Lung (tissue), 12 donors: Measurements from ENCODE around the gene STARD5. TPM values are rescaled to one million over a fixed set of nuclear protein-coding genes. Genes with fewer than 3 reads are reported as not detected.

ENCODE experiments used
- ATAC-seq: fragments of 200-7000 bp; cut with Tn5 transposase; one replicate; pipeline ENCODE4 v1.9.1; 2020; ENCODE audit warnings: moderate number of reproducible peaks; ENCODE audit not compliant: insufficient read depth, low FRiP score
- DNase-seq, 3 donors: peaks; one replicate each; pipeline ENCODE4 v3.0.0-alpha.2; 2013 to 2017
- H3K27ac ChIP-seq, 2 donors: one replicate each; pipeline ENCODE4 v1.5.1; 2013; ENCODE audit warnings: mild to moderate bottlenecking in 2 of 2, moderate library complexity in 2 of 2, control low read depth in 1 of 2, inconsistent platforms in 1 of 2, low read depth in 1 of 2, low read length in 1 of 2
- H3K27me3 ChIP-seq, 3 donors: one replicate each; pipeline ENCODE4 v1.5.1; 2013; ENCODE audit warnings: low read length in 2 of 3; ENCODE audit not compliant: control insufficient read depth in 3 of 3, insufficient read depth in 3 of 3
- H3K36me3 ChIP-seq, 4 donors: one replicate each; pipeline ENCODE4 v1.5.1; 2013; ENCODE audit warnings: low read length in 4 of 4, mild to moderate bottlenecking in 1 of 4, moderate library complexity in 1 of 4; ENCODE audit not compliant: control insufficient read depth in 4 of 4, insufficient read depth in 4 of 4
- H3K4me1 ChIP-seq, 5 donors: one replicate each; pipeline ENCODE4 v1.5.1; 2013; ENCODE audit warnings: low read length in 5 of 5, mild to moderate bottlenecking in 2 of 5, moderate library complexity in 1 of 5; ENCODE audit not compliant: control insufficient read depth in 5 of 5, insufficient read depth in 5 of 5
- H3K4me3 ChIP-seq: one replicate; pipeline ENCODE4 v1.5.1; 2013; ENCODE audit warnings: mild to moderate bottlenecking, control low read depth, moderate library complexity
- H3K9ac ChIP-seq, 2 donors: one replicate each; pipeline ENCODE4 v1.5.1; 2013; ENCODE audit warnings: low read length in 2 of 2, control low read depth in 1 of 2; ENCODE audit not compliant: insufficient read depth in 1 of 2
- H3K9me3 ChIP-seq, 4 donors: one replicate each; pipeline ENCODE4 v1.5.1; 2013; ENCODE audit warnings: low read length in 3 of 4, mild to moderate bottlenecking in 1 of 4, moderate library complexity in 1 of 4; ENCODE audit not compliant: control insufficient read depth in 4 of 4, insufficient read depth in 3 of 4
- CTCF ChIP-seq: IDR thresholded peaks from 2 replicates; pipeline ENCODE4 v1.5.1; 2012; ENCODE audit warnings: mild to moderate bottlenecking; ENCODE audit errors: control extremely low read depth, extremely low read depth
- WGBS, 2 donors: extraction: QIAGEN DNeasy Blood & Tissue Kit; methylation state at CpG; one replicate each; pipeline ENCODE4 v1.1.7; 2013; 5-methylcytosine and 5-hydroxymethylcytosine counted together
- polyA plus RNA-seq, 2 donors: library from polyadenylated mRNA; stranded (reverse); fragments of 200-250 nt; gene quantifications; one replicate each; pipeline ENCODE4 v1.2.1, GENCODE V29; 2013
- total RNA-seq, 2 donors: library from RNA; depleted of rRNA in 1 of 2; stranded (reverse); fragments of >200 nt in 1 of 2; gene quantifications; one replicate each; pipeline ENCODE4 v1.2.1, GENCODE V29; 2014 to 2021
- donor health status: control.
- donor health status: control.
- donor health status: Bipolar disorder and iron deficiency.
- donor health status: healthy.
- donor health status: DM: yes; HTN: yes; CAD: no.

STARD5 gene
- total and polyA plus RNA-seq, 4 donors, result 2.9 to 7.0 (median 5.0) TPM

GRCh38 chr15:81330366-81331090, 6.6 kb upstream of the STARD5 start:
- H3K4me3 ChIP-seq, result no peak overlapping the region
- no peaks in the 10 kb centered on the region for H3K27me3 ChIP-seq
- WGBS, 2 donors, result 89 to 93% methylated on average over 5 of the region's 5 CpGs
- H3K36me3 ChIP-seq, result no peaks in the 10 kb centered on the region
- ATAC-seq (no peak), DNase-seq (no peak)
- no peak overlapping the region for H3K27ac ChIP-seq
- no peaks in the 10 kb centered on the region for H3K9me3 ChIP-seq
- H3K4me1 ChIP-seq, result peaks cover 0 to 6% (median 0%) of the 10 kb centered on the region in 5 donors
- H3K9ac ChIP-seq, result no peak overlapping the region
- TF ChIP-seq CTCF, result no peak

GRCh38 chr15:81329446-81329845, 5.5 kb upstream of the STARD5 start:
- DNase-seq (no peak), ATAC-seq (no peak)
- Histone ChIP-seq H3K9ac (no peak overlapping the region), H3K4me3 (no peak overlapping the region), H3K4me1 (peaks cover 0 to 5% (median 2%) of the 10 kb centered on the region in 5 donors), H3K27me3 (no peaks in the 10 kb centered on the region), H3K36me3 (no peaks in the 10 kb centered on the region), H3K9me3 (no peaks in the 10 kb centered on the region), H3K27ac (no peak overlapping the region)
- WGBS, 2 donors, result 96 to 98% methylated on average over 2 of the region's 2 CpGs
- no peak for TF ChIP-seq CTCF

- Histone ChIP-seq H3K4me3 (no peak overlapping the region), H3K4me1 (peaks cover 0 to 9% (median 3%) of the 10 kb centered on the region in 5 donors), H3K36me3 (no peaks in the 10 kb centered on the region), H3K27ac (no peak overlapping the region), H3K9me3 (no peaks in the 10 kb centered on the region), H3K27me3 (no peaks in the 10 kb centered on the region), H3K9ac (no peak overlapping the region)
- WGBS, 2 donors, result 47 to 63% methylated on average over 3 of the region's 3 CpGs
- no peak for DNase-seq
- TF ChIP-seq CTCF, result no peak
- ATAC-seq, result no peak
Observed at GRCh38 chr15:81327516-81327915, 3.6 kb upstream of the STARD5 start.
